Stimulated activated CD4-positive, alpha-beta T cell treated with anti-CD3 and anti-CD28 coated beads, Interleukin-1b, Interleukin-23, amount 100 ng/mL, for 24 hours (primary cell): ENCODE data around the gene SUSD1.

ENCODE experiments used
- DNase-seq, 4 experiments: peaks; one replicate each; pipeline ENCODE4 v3.0.0-alpha.2; 2020; ENCODE audit warnings: low read depth in 4 of 4, low spot score in 1 of 4

The SUSD1 gene

GRCh38 chr9:112072721-112073638 lies 102.1 kb downstream of the SUSD1 start:
- DNase-seq: no peak

- no peak for DNase-seq
Measured at GRCh38 chr9:112069318-112070169, 105.6 kb downstream of the SUSD1 start.

GRCh38 chr9:112065806-112066606 lies 109.1 kb downstream of the SUSD1 start:
- no peak for DNase-seq

GRCh38 chr9:112064871-112065270 lies 110.2 kb downstream of the SUSD1 start:
- no peak for DNase-seq

GRCh38 chr9:112063586-112063985 lies 111.5 kb downstream of the SUSD1 start:
- no peak for DNase-seq

- DNase-seq: no peak
Measured at GRCh38 chr9:112063151-112063550, 111.9 kb downstream of the SUSD1 start.

GRCh38 chr9:112061152-112061740 lies 113.9 kb downstream of the SUSD1 start:
- DNase-seq: no peak

- no peak for DNase-seq
Measured at GRCh38 chr9:112059966-112060320, 115.2 kb downstream of the SUSD1 start.

GRCh38 chr9:112059145-112059965 lies 115.7 kb downstream of the SUSD1 start:
- DNase-seq: no peak

GRCh38 chr9:112056996-112057395 lies 118.1 kb downstream of the SUSD1 start:
- no peak for DNase-seq

- DNase-seq: no peak
Measured at GRCh38 chr9:112054916-112055315, 120.2 kb downstream of the SUSD1 start.

- DNase-seq: no peak
Measured at GRCh38 chr9:112051812-112052211, 123.3 kb downstream of the SUSD1 start.

- DNase-seq: no peak
Measured at GRCh38 chr9:112050544-112051475, 124.3 kb downstream of the SUSD1 start.

GRCh38 chr9:112049811-112050516 lies 125.1 kb downstream of the SUSD1 start:
- DNase-seq: no peak

GRCh38 chr9:112048924-112049691 lies 126.0 kb downstream of the SUSD1 start:
- DNase-seq: no peak

- DNase-seq: no peak
Measured at GRCh38 chr9:112047538-112048066, 127.5 kb downstream of the SUSD1 start.

GRCh38 chr9:112046181-112046580 lies 128.9 kb downstream of the SUSD1 start:
- no peak for DNase-seq
